Dendritic cell treated with granulocyte-macrophage colony-stimulating factor and Interleukin-4, amounts not matched to agents 40 ng/mL and 50 ng/mL, for 4 days (primary cell): ENCODE results near the gene ABHD1.
A peak's percentile ranks its signal among the peaks of the same experiment; 100 is the strongest.

Experiments used
- H3K27ac Mint-ChIP-seq: one replicate; pipeline ENCODE4 v1.8.0; 2022; ENCODE audit warnings: mild to moderate bottlenecking, mixed read lengths
- H3K27me3 Mint-ChIP-seq: one replicate; pipeline ENCODE4 v1.8.0; 2022; ENCODE audit warnings: mild to moderate bottlenecking, mixed read lengths
- H3K36me3 Mint-ChIP-seq: one replicate; pipeline ENCODE4 v1.8.0; 2022; ENCODE audit warnings: low read depth, mixed read lengths
- H3K4me1 Mint-ChIP-seq: one replicate; pipeline ENCODE4 v1.8.0; 2022; ENCODE audit warnings: low read depth, mixed read lengths
- H3K4me3 Mint-ChIP-seq: one replicate; pipeline ENCODE4 v1.8.0; 2022; ENCODE audit warnings: mild to moderate bottlenecking, moderate library complexity, mixed read lengths
- H3K9me3 Mint-ChIP-seq: one replicate; pipeline ENCODE4 v1.8.0; 2022; ENCODE audit warnings: mixed read lengths
- intact Hi-C: fragments of 100-400 bp; cut with micrococcal nuclease; formaldehyde crosslinking; loops from one replicate; pipeline ENCODE4 v1.15.0; 2022

Gene ABHD1

DNA sequence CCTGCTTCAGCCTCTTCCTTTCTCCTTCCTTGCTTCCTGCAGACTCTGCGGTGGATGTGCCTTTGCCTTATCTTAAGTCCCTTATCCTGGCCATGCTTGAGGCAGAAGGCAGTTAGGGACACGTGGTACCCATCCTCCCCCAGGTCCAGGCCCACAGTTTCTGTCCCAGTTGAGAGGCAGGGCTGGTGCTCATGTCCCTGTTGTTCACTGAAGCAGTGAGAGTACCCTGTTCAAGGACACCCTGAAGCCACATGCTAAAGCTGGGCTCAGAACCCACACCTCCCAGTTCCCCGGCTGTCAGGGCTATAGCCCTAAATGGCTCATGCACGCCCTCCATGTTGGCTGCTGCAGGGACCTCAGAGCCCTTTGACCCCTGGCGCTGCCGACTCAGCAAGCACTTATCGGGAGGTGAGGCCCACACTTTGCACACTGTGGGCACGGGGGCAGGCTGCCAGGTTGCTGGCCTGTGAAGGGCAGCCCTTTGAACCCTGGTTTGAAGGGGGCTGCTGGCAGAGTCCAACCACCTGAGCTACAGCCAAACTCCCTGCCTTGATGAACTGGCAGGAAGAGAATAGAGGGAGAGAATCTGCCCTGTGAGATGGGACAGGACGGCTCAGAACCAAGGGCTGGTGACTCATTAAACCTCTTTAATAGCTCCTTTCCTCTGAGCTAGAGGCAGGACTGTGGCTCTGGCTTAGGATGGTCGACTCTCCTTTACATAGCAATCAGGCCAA is 30.8 kb upstream of the ABHD1 start:
- no peak overlapping the region for H3K4me3 Mint-ChIP-seq
- no peak overlapping the region for H3K27ac Mint-ChIP-seq
- peaks cover 28% of the 10 kb centered on the region for H3K4me1 Mint-ChIP-seq
- H3K36me3 Mint-ChIP-seq, result no peaks in the 10 kb centered on the region
- no peaks in the 10 kb centered on the region for H3K27me3 Mint-ChIP-seq
- intact Hi-C loops, result no loop called here
- H3K9me3 Mint-ChIP-seq, result no peaks in the 10 kb centered on the region

DNA sequence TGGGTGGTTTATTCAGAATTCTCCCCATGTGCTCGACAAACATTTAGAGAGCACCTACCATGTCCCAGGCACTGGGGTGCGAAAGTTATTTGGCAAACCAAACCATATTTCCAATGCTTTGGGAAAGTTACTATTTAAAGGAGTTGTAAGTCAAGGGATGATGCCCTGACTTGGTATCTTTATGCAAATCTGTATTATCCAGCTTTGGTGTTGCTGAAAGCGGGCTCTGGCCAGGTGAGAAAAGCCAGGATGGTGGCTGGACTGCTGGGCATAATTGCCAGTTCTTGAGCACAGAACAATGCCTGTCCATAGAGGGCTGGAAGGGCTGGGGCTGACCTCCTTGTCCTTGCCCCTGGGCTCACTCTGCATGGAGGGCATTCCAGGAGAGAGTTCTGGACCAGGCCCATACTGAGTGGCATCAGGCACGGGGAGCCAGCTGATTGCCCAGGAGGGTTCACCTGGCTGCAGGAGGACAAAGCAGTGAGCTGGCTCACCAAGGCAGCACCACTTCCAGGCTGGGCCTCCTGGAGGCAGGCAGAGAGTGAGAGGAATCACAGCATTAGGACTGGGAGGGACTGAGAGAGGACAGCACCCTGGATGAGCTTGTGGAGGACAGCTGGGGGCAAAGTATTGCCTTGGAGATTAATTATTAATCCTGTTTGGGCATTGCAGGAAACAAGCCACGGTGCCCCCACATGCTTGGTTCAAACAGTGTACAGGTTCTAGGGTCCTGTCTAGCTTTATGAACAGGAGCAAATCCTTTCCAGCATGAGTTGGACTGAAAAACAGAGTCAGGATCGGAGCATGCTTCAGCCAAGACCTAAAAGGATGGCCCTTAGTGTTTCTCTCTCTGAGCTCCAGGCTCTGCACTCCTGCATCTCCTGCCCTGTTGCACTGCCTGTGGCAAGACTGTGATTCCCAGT is 29.9 kb upstream of the ABHD1 start:
- Mint-ChIP-seq H3K4me3 (no peak overlapping the region), H3K27ac (no peak overlapping the region), H3K36me3 (no peaks in the 10 kb centered on the region), H3K27me3 (no peaks in the 10 kb centered on the region), H3K4me1 (peaks cover 23% of the 10 kb centered on the region), H3K9me3 (no peaks in the 10 kb centered on the region)
- intact Hi-C loops, result no loop called here

DNA sequence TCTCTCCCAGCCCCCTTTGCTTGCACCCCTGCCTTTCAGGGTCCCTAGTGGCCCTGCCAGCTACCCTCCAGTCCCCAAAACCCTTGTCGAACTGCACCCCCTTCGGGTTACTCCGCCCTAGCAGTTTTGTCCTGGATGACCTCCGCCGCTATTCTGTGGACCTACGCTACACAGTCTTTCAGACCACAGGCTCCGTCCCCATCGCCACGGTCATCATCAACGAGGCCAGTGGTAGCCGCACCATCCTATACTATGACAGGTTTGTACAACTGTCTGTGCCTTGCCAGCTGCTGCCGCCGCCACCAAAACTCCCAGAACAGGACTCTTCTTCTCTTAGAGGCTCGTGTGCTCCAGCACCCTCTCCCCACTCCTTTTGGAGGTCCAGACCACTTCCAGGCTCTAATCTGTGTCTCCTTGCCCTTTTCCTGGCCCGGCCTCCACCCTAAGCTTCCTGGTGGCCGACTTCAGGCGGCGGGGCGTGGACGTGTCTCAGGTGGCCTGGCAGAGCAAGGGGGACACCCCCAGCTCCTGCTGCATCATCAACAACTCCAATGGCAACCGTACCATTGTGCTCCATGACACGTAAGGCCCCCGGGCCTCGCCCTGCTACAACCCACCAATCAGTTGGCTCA is 29.1 kb upstream of the ABHD1 start:
- no peak overlapping the region for H3K4me3 Mint-ChIP-seq
- intact Hi-C loops, result no loop called here
- H3K4me1 Mint-ChIP-seq, result peaks cover 23% of the 10 kb centered on the region
- no peaks in the 10 kb centered on the region for H3K9me3 Mint-ChIP-seq
- no peak overlapping the region for H3K27ac Mint-ChIP-seq
- H3K36me3 Mint-ChIP-seq, result no peaks in the 10 kb centered on the region
- no peaks in the 10 kb centered on the region for H3K27me3 Mint-ChIP-seq

DNA sequence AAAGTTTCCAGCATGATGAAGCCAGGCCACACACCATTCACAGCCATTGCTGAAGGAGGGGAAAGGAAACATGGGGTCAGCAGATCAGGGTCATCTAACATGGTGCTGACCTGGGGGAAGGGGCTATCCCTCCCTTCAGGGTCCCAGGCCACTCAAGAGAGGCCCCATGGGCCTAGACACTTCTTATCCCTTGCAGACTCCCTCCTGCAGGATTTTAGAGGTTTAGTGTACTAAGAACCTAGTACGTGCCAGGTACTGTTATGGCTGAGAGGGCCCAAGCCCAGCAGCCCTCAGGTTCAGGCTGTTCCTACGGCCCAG is 28.2 kb upstream of the ABHD1 start:
- Mint-ChIP-seq H3K36me3 (no peaks in the 10 kb centered on the region), H3K4me1 (peaks cover 23% of the 10 kb centered on the region), H3K4me3 (peak overlapping the region; percentile 70), H3K27ac (peak overlapping the region; percentile 97), H3K9me3 (no peaks in the 10 kb centered on the region), H3K27me3 (no peaks in the 10 kb centered on the region)
- intact Hi-C loops, result no loop called here

DNA sequence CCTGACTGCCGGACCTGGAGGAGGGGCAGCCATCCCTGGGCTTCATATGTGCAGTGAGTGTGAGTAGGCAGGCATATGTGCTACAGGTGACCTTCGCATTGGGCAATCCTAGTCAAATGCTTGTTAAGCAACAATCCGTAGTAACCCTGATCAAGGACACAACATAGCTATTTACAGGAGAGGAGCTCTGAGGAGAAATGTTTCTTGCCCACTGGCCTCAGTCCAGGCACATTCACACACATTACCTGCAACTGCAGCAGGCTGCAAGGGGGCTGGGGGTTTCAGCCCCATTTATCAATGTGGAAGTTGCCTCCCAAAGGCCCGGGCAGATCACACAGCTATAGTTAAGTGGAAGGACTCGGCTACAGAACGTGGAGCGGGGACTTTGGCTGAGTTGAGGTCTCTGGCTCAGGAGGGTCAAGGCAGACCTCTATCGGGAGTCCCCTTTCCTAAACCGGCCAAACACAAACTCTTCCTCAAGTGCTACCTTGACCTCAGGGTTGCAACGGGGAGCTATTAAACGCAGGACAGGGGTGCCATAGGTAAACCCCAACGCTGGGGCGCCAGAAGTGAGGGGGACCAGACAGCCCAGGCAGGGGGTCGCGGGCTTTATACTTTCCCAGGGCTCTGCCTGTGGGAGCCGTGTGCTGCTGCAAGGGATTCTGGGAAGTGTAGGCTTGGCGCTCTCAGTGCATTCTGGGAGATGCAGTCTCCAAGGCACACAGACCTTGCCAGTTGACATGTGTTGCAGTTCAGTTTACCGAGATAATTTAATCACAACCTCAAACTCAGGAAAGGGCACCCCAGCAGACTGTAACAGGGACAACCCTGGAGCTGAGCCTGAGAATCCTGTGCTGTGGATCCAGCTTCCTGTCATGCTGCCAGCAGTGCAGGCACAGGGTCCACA is 27.6 kb upstream of the ABHD1 start:
- Mint-ChIP-seq H3K9me3 (no peaks in the 10 kb centered on the region), H3K4me3 (peak overlapping the region; percentile 70)
- intact Hi-C loops, result loop anchor here (2.0 kb wide), 1 partner anchor 207 kb away; no protein-coding TSS in a partner anchor

GRCh38 chr2:27096748-27097297 is 26.8 kb upstream of the ABHD1 start:
- Mint-ChIP-seq H3K9me3 (no peaks in the 10 kb centered on the region), H3K4me1 (peaks cover 23% of the 10 kb centered on the region), H3K27ac (peak overlapping the region; percentile 97), H3K4me3 (peak overlapping the region; percentile 70), H3K27me3 (no peaks in the 10 kb centered on the region), H3K36me3 (no peaks in the 10 kb centered on the region)
- intact Hi-C loops, result loop anchor here (2.0 kb wide), 1 partner anchor 206 kb away; no protein-coding TSS in a partner anchor

More for the DNA sequence above, 27.6 kb upstream of the ABHD1 start:
- Mint-ChIP-seq H3K27me3 (no peaks in the 10 kb centered on the region), H3K27ac (peak overlapping the region; percentile 97), H3K36me3 (no peaks in the 10 kb centered on the region), H3K4me1 (peaks cover 23% of the 10 kb centered on the region)

- Mint-ChIP-seq H3K4me3 (no peak overlapping the region), H3K9me3 (no peaks in the 10 kb centered on the region), H3K27me3 (no peaks in the 10 kb centered on the region), H3K36me3 (no peaks in the 10 kb centered on the region), H3K4me1 (peaks cover 23% of the 10 kb centered on the region), H3K27ac (peak overlapping the region; percentile 97)
- intact Hi-C loops, result loop anchor here (2.0 kb wide), 1 partner anchor 205 kb away; no protein-coding TSS in a partner anchor
Observed at GRCh38 chr2:27097341-27097740, 26.3 kb upstream of the ABHD1 start.

DNA sequence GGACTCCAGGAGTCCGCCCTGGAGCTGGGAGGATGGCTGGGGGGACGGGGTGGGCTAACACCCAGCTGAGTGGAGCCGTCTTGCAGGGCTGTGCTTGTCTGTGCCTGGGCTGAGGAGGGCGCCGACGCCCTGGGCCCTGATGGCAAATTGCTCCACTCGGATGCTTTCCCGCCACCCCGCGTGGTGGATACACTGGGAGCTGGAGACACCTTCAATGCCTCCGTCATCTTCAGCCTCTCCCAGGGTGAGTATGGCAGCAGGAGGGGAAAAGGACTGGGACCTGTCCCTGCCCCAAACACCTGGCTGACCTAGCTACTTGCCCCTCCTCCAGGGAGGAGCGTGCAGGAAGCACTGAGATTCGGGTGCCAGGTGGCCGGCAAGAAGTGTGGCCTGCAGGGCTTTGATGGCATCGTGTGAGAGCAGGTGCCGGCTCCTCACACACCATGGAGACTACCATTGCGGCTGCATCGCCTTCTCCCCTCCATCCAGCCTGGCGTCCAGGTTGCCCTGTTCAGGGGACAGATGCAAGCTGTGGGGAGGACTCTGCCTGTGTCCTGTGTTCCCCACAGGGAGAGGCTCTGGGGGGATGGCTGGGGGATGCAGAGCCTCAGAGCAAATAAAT is 24.2 kb upstream of the ABHD1 start:
- peaks cover 23% of the 10 kb centered on the region for H3K4me1 Mint-ChIP-seq
- H3K9me3 Mint-ChIP-seq, result no peaks in the 10 kb centered on the region
- no peak overlapping the region for H3K4me3 Mint-ChIP-seq
- H3K36me3 Mint-ChIP-seq, result no peaks in the 10 kb centered on the region
- no peaks in the 10 kb centered on the region for H3K27me3 Mint-ChIP-seq
- intact Hi-C loops, result no loop called here
- no peak overlapping the region for H3K27ac Mint-ChIP-seq

DNA sequence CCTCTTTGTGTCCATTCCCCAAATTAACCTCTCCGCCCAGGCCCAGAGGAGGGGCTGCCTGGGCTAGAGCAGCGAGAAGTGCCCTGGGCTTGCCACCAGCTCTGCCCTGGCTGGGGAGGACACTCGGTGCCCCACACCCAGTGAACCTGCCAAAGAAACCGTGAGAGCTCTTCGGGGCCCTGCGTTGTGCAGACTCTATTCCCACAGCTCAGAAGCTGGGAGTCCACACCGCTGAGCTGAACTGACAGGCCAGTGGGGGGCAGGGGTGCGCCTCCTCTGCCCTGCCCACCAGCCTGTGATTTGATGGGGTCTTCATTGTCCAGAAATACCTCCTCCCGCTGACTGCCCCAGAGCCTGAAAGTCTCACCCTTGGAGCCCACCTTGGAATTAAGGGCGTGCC is 23.6 kb upstream of the ABHD1 start:
- no peaks in the 10 kb centered on the region for H3K27me3 Mint-ChIP-seq
- H3K4me3 Mint-ChIP-seq, result no peak overlapping the region
- H3K27ac Mint-ChIP-seq, result no peak overlapping the region
- peaks cover 23% of the 10 kb centered on the region for H3K4me1 Mint-ChIP-seq
- H3K36me3 Mint-ChIP-seq, result no peaks in the 10 kb centered on the region
- intact Hi-C loops, result no loop called here
- no peaks in the 10 kb centered on the region for H3K9me3 Mint-ChIP-seq

DNA sequence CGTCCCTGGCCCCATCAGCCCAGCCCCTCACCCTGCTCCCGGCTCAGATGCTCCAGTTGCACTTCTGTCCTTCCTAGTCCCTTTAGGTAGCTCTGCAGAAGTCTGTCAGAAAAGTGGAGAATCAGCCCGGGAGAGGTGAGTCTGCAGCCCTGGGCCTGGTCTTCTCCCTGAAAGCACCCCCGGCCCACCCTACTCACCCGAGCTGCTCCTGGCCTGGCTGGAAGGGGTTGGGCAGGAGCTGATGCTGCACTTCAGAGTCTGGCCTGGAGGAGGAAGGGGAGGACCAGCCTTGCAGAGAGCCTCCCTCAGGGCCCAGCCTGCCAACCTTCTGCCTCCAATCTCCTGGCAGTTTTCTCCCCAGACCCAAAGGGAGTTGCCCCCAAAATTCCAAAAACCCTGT is 21.3 kb upstream of the ABHD1 start:
- Mint-ChIP-seq H3K36me3 (no peaks in the 10 kb centered on the region), H3K27me3 (peaks cover 1% of the 10 kb centered on the region), H3K4me1 (peaks cover 4% of the 10 kb centered on the region), H3K27ac (no peak overlapping the region), H3K9me3 (no peaks in the 10 kb centered on the region), H3K4me3 (no peak overlapping the region)
- intact Hi-C loops, result no loop called here

DNA sequence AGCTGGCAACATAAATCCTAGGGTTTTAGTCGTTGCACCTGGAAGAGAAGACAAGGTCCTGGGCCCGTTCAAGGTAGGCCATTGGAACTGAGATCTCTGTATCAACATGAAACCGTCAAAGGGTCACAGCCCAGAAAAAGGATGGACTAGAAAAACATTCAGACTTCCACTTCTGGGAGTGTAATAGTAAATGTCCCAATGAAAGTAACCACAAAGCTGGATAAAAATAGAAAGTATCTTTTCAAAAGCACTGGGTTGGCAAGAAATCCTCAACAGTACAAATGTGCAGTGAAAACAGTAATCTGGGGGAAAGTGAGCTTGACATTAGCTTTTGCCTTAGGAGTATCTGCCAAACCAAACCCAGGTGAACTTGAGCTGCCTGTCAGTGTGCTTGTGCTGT is 17.6 kb upstream of the ABHD1 start:
- no peak overlapping the region for H3K27ac Mint-ChIP-seq
- H3K4me1 Mint-ChIP-seq, result no peaks in the 10 kb centered on the region
- H3K4me3 Mint-ChIP-seq, result no peak overlapping the region
- H3K36me3 Mint-ChIP-seq, result no peaks in the 10 kb centered on the region
- intact Hi-C loops, result no loop called here
- peaks cover 1% of the 10 kb centered on the region for H3K27me3 Mint-ChIP-seq
- no peaks in the 10 kb centered on the region for H3K9me3 Mint-ChIP-seq

GRCh38 chr2:27108221-27108620 is 15.4 kb upstream of the ABHD1 start:
- intact Hi-C loops, result no loop called here
- Mint-ChIP-seq H3K27ac (no peak overlapping the region), H3K9me3 (no peaks in the 10 kb centered on the region), H3K36me3 (no peaks in the 10 kb centered on the region), H3K4me3 (no peak overlapping the region), H3K27me3 (peaks cover 1% of the 10 kb centered on the region), H3K4me1 (no peaks in the 10 kb centered on the region)

DNA sequence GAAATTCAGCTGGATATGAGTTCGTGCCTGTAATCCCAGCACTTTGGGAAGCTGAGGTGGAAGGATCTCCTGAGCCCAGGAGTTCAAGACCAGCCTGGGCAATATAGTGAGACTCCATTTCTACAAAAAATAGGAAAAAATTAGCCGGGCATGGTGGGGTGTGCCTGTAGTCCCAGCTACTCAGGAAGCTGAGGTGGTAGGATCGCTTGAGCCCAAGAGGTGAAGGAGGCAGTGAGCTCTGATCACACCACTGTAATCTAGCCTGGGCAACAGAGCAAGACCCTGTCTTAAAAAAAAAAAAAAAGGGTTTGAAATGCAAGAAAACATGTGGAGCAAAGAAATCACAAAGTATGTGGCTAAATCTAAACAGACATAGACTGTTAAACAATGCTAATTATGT is 14.5 kb upstream of the ABHD1 start:
- Mint-ChIP-seq H3K9me3 (no peaks in the 10 kb centered on the region), H3K4me3 (no peak overlapping the region), H3K4me1 (no peaks in the 10 kb centered on the region), H3K27me3 (peaks cover 1% of the 10 kb centered on the region), H3K36me3 (no peaks in the 10 kb centered on the region), H3K27ac (no peak overlapping the region)
- intact Hi-C loops, result no loop called here
